Activated CD8-positive, alpha-beta T cell treated with anti-CD3 and anti-CD28 coated beads for 36 hours (primary cell): Measurements from ENCODE around the gene FRMD1. TPM values are rescaled to one million over a fixed set of nuclear protein-coding genes. Genes with fewer than 3 reads are reported as not detected.

Experiments
- ATAC-seq: fragments of 200-7000 bp; cut with Tn5 transposase; one replicate; pipeline ENCODE4 v1.10.0; 2021; ENCODE audit warnings: mild to moderate bottlenecking, moderate library complexity
- CTCF ChIA-PET: fragments of 350-600 bp; sonication (Branson Sonifier 250); formaldehyde crosslinking; loops from one replicate; lab custom pipeline; 2021; ENCODE audit warnings: antibody characterized with exemption; lab: Charles Lee
- POLR2A ChIA-PET: fragments of 350-600 bp; sonication (Branson Sonifier 250); formaldehyde crosslinking; loops from one replicate; lab custom pipeline; 2021; ENCODE audit warnings: antibody characterized with exemption; lab: Charles Lee
- DNase-seq: peaks from one replicate; pipeline ENCODE4 v3.0.0-alpha.2; 2020
- H3K27ac Mint-ChIP-seq: one replicate; pipeline ENCODE4 v1.8.0; 2021; ENCODE audit warnings: mild to moderate bottlenecking, mixed read lengths
- H3K27me3 Mint-ChIP-seq: one replicate; pipeline ENCODE4 v1.8.0; 2021; ENCODE audit warnings: mixed read lengths
- H3K36me3 Mint-ChIP-seq: one replicate; pipeline ENCODE4 v1.8.0; 2021; ENCODE audit warnings: low read depth, mixed read lengths
- H3K4me1 Mint-ChIP-seq: one replicate; pipeline ENCODE4 v1.8.0; 2021; ENCODE audit warnings: low read depth, mixed read lengths
- H3K4me3 Mint-ChIP-seq: one replicate; pipeline ENCODE4 v1.8.0; 2021; ENCODE audit warnings: mild to moderate bottlenecking, moderate library complexity, mixed read lengths
- H3K9me3 Mint-ChIP-seq: one replicate; pipeline ENCODE4 v1.8.0; 2021; ENCODE audit warnings: mixed read lengths
- CTCF ChIP-seq: fragments of 200-600 bp; IDR thresholded peaks from one replicate; pipeline ENCODE4 v1.8.0; 2022; ENCODE audit warnings: antibody characterized with exemption, mild to moderate bottlenecking
- intact Hi-C: fragments of 100-400 bp; cut with micrococcal nuclease; formaldehyde crosslinking; loops from one replicate; pipeline ENCODE4 v1.10.0; 2022
- total RNA-seq, 2 experiments: library from RNA; stranded (reverse); gene quantifications; one replicate each; pipeline ENCODE4 v1.2.3, GENCODE V29; 2021

FRMD1 gene
- total RNA-seq, 2 experiments from 2014 or later, result not detected

- TF ChIP-seq CTCF, result no peak
- intact Hi-C loops, result no loop called here
- CTCF ChIA-PET, result no interaction called here
- Mint-ChIP-seq H3K4me1 (no peaks in the 10 kb centered on the region), H3K36me3 (peaks cover 1% of the 10 kb centered on the region), H3K27me3 (no peaks in the 10 kb centered on the region), H3K4me3 (no peak overlapping the region), H3K9me3 (peaks cover 16% of the 10 kb centered on the region), H3K27ac (no peak overlapping the region)
- no peak for ATAC-seq
- POLR2A ChIA-PET, result no interaction called here
- DNase-seq, result no peak
These were observed 36.4 kb downstream of the FRMD1 start for GRCh38 chr6:168042426-168043192.

DNA sequence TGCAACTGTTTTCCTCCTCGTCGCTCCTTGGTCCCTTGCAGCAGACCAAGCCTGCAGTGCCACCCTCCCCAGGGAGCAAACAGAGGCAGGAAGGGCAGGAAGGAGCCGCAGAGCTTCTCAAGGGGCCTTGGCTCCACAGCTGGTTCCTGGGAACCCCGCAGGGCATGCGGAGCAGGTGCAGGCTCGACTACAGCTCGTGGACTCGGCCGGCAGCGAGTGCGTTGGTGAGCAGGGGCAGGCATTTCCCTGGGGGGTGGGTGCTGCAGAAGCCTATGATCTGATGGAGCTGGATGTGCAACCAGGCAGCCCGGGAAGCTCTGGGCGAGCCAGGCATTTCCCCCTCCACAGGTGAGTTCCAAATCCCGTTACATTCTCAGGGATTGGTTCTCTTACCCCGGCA is 37.1 kb downstream of the FRMD1 start:
- CTCF ChIA-PET, result no interaction called here
- H3K27ac Mint-ChIP-seq, result no peak overlapping the region
- no peak overlapping the region for H3K4me3 Mint-ChIP-seq
- POLR2A ChIA-PET, result no interaction called here
- ATAC-seq, result no peak
- TF ChIP-seq CTCF, result no peak
- DNase-seq, result no peak
- no peaks in the 10 kb centered on the region for H3K27me3 Mint-ChIP-seq
- peaks cover 1% of the 10 kb centered on the region for H3K36me3 Mint-ChIP-seq
- H3K9me3 Mint-ChIP-seq, result peaks cover 18% of the 10 kb centered on the region
- H3K4me1 Mint-ChIP-seq, result no peaks in the 10 kb centered on the region
- intact Hi-C loops, result no loop called here

- Mint-ChIP-seq H3K27ac (no peak overlapping the region), H3K4me3 (no peak overlapping the region), H3K27me3 (no peaks in the 10 kb centered on the region), H3K9me3 (peaks cover 18% of the 10 kb centered on the region), H3K4me1 (no peaks in the 10 kb centered on the region), H3K36me3 (peaks cover 1% of the 10 kb centered on the region)
- no peak for ATAC-seq
- no peak for TF ChIP-seq CTCF
- no peak for DNase-seq
- intact Hi-C loops, result no loop called here
- ChIA-PET POLR2A (no interaction called here), CTCF (no interaction called here)
These were observed 38.0 kb downstream of the FRMD1 start for GRCh38 chr6:168040856-168041496.

GRCh38 chr6:168039849-168040248 is 39.2 kb downstream of the FRMD1 start:
- H3K36me3 Mint-ChIP-seq, result peaks cover 1% of the 10 kb centered on the region
- no peak overlapping the region for H3K4me3 Mint-ChIP-seq
- peaks cover 8% of the 10 kb centered on the region for H3K27me3 Mint-ChIP-seq
- H3K4me1 Mint-ChIP-seq, result no peaks in the 10 kb centered on the region
- intact Hi-C loops, result no loop called here
- no peak for DNase-seq
- peaks cover 18% of the 10 kb centered on the region for H3K9me3 Mint-ChIP-seq
- no peak for ATAC-seq
- TF ChIP-seq CTCF, result no peak
- ChIA-PET POLR2A (no interaction called here), CTCF (no interaction called here)
- no peak overlapping the region for H3K27ac Mint-ChIP-seq

DNA sequence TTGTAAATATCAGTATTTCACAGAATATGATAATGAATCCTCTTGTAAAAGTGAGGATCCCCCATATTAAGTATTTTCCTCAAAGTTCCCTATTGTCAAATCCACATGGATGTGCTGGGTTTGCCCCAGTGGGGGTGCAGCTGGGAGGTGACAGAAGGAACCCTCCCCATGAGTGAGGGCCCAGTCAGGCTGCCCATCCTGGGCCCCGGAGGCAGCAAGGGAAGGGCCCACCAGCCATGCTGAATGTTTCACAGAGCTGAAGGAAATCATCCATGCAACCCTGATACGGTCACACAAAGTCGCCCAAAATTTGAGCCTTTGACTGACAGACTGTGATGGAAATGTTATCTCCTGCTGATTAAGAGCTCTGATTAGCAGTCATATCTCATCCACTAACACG is 39.7 kb downstream of the FRMD1 start:
- intact Hi-C loops, result no loop called here
- Mint-ChIP-seq H3K36me3 (peaks cover 1% of the 10 kb centered on the region), H3K9me3 (peaks cover 18% of the 10 kb centered on the region), H3K27me3 (peaks cover 12% of the 10 kb centered on the region), H3K4me3 (no peak overlapping the region), H3K4me1 (no peaks in the 10 kb centered on the region), H3K27ac (no peak overlapping the region)
- POLR2A ChIA-PET, result no interaction called here
- CTCF ChIA-PET, result no interaction called here
- no peak for DNase-seq
- ATAC-seq, result no peak
- TF ChIP-seq CTCF, result no peak
